ENCODE results near the gene PSMD8.

PSMD8 gene

GRCh38 chr19:38375098-38375493, 725 bp downstream of the PSMD8 start:
- Histone ChIP-seq H3K4me2 (ENCODE audit: low read depth, low read length, poor library complexity, severe bottlenecking) (peak overlapping the region; percentile 93), H3K9ac (ENCODE audit: low read length) (peak overlapping the region; percentile 80), H3K79me2 (ENCODE audit: insufficient read depth, low read length) (peaks cover 26% of the 10 kb centered on the region), H3K9me2 (replicated peaks; ENCODE audit: insufficient read depth, low read length) (no peaks in the 10 kb centered on the region), H3K9me3 (ENCODE audit: insufficient read depth, low read length) (no peaks in the 10 kb centered on the region), H3K36me3 (ENCODE audit: low read length) (no peaks in the 10 kb centered on the region), H3K4me3 (ENCODE audit: insufficient read depth, low read length, poor library complexity, severe bottlenecking) (peak overlapping the region; percentile 93), H3F3A (ENCODE audit: insufficient read depth) (no peaks in the 10 kb centered on the region; the same call in 1 of the 2 replicates), H4K20me1 (ENCODE audit: low read depth, low read length) (no peaks in the 10 kb centered on the region; the same call in 1 of the 2 replicates), H2AFZ (ENCODE audit: low read depth, low read length, severe bottlenecking) (peak overlapping the region; percentile 36), H3K27me3 (ENCODE audit: low read length) (no peaks in the 10 kb centered on the region), H3K27ac (ENCODE audit: low read depth, low read length) (peak overlapping the region; percentile 55)
- TF ChIP-seq, protein P1, sequence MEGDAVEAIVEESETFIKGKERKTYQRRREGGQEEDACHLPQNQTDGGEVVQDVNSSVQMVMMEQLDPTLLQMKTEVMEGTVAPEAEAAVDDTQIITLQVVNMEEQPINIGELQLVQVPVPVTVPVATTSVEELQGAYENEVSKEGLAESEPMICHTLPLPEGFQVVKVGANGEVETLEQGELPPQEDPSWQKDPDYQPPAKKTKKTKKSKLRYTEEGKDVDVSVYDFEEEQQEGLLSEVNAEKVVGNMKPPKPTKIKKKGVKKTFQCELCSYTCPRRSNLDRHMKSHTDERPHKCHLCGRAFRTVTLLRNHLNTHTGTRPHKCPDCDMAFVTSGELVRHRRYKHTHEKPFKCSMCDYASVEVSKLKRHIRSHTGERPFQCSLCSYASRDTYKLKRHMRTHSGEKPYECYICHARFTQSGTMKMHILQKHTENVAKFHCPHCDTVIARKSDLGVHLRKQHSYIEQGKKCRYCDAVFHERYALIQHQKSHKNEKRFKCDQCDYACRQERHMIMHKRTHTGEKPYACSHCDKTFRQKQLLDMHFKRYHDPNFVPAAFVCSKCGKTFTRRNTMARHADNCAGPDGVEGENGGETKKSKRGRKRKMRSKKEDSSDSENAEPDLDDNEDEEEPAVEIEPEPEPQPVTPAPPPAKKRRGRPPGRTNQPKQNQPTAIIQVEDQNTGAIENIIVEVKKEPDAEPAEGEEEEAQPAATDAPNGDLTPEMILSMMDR (IDR thresholded peaks at IDR 0.05; ENCODE audit: insufficient read depth, low read length, poor library complexity, severe bottlenecking): no peak
- TF ChIP-seq EZH2phosphoT487 (conservative IDR thresholded peaks at IDR 0.05; ENCODE audit: low read length): no peak

- TF ChIP-seq EZH2phosphoT487 (conservative IDR thresholded peaks at IDR 0.05; ENCODE audit: low read length): no peak
- TF ChIP-seq, protein P1 (IDR thresholded peaks at IDR 0.05; ENCODE audit: insufficient read depth, low read length, poor library complexity, severe bottlenecking): no peak
- Histone ChIP-seq H3K27ac (ENCODE audit: low read depth, low read length) (no peak overlapping the region), H3K9me3 (ENCODE audit: insufficient read depth, low read length) (no peaks in the 10 kb centered on the region), H3K4me2 (ENCODE audit: low read depth, low read length, poor library complexity, severe bottlenecking) (peak overlapping the region; percentile 93), H3K4me3 (ENCODE audit: insufficient read depth, low read length, poor library complexity, severe bottlenecking) (peak overlapping the region; percentile 93), H2AFZ (ENCODE audit: low read depth, low read length, severe bottlenecking) (no peak overlapping the region), H3K9me2 (replicated peaks; ENCODE audit: insufficient read depth, low read length) (no peaks in the 10 kb centered on the region), H3K79me2 (ENCODE audit: insufficient read depth, low read length) (peaks cover 26% of the 10 kb centered on the region), H3K9ac (ENCODE audit: low read length) (peak overlapping the region; percentile 80), H4K20me1 (ENCODE audit: low read depth, low read length) (no peaks in the 10 kb centered on the region; the same call in 1 of the 2 replicates), H3K36me3 (ENCODE audit: low read length) (no peaks in the 10 kb centered on the region), H3K27me3 (ENCODE audit: low read length) (no peaks in the 10 kb centered on the region), H3F3A (ENCODE audit: insufficient read depth) (no peaks in the 10 kb centered on the region; the same call in 1 of the 2 replicates)
Measured at GRCh38 chr19:38375748-38376147, 1.4 kb downstream of the PSMD8 start.

GRCh38 chr19:38376576-38376975, 2.2 kb downstream of the PSMD8 start:
- Histone ChIP-seq H3K36me3 (ENCODE audit: low read length) (no peaks in the 10 kb centered on the region), H3K9me2 (replicated peaks; ENCODE audit: insufficient read depth, low read length) (no peaks in the 10 kb centered on the region), H4K20me1 (ENCODE audit: low read depth, low read length) (no peaks in the 10 kb centered on the region; the same call in 1 of the 2 replicates), H2AFZ (ENCODE audit: low read depth, low read length, severe bottlenecking) (no peak overlapping the region), H3K27ac (ENCODE audit: low read depth, low read length) (no peak overlapping the region), H3K4me3 (ENCODE audit: insufficient read depth, low read length, poor library complexity, severe bottlenecking) (no peak overlapping the region), H3K79me2 (ENCODE audit: insufficient read depth, low read length) (peaks cover 26% of the 10 kb centered on the region), H3K4me2 (ENCODE audit: low read depth, low read length, poor library complexity, severe bottlenecking) (peak overlapping the region; percentile 93), H3K9ac (ENCODE audit: low read length) (no peak overlapping the region), H3F3A (ENCODE audit: insufficient read depth) (no peaks in the 10 kb centered on the region; the same call in 1 of the 2 replicates), H3K27me3 (ENCODE audit: low read length) (no peaks in the 10 kb centered on the region), H3K9me3 (ENCODE audit: insufficient read depth, low read length) (no peaks in the 10 kb centered on the region)
- no peak for TF ChIP-seq EZH2phosphoT487 (conservative IDR thresholded peaks at IDR 0.05; ENCODE audit: low read length)
- TF ChIP-seq, protein P1 (IDR thresholded peaks at IDR 0.05; ENCODE audit: insufficient read depth, low read length, poor library complexity, severe bottlenecking): no peak

Measured in SU-DHL-6 (cell line).